ENCODE measurements around the gene PIGL. TPM values are rescaled to one million over a fixed set of nuclear protein-coding genes. Genes with fewer than 3 reads are reported as not detected.

The PIGL gene
- total RNA-seq (10 to 100 TPM; 36.4 to 81.9 (median 67.9) TPM), polyA plus RNA-seq (10 to 100 TPM; 14.5 to 22.3 (median 17.1) TPM)
- long read RNA-seq, donor 1, partial matches to known transcripts = 0 of 1 reads
- long read RNA-seq, donor 1, other reads (novel, unspliced or antisense) = 0 of 1 reads
- long read RNA-seq, donor 2, partial matches to known transcripts = 0 of 16 reads
- long read RNA-seq, donor 2, other reads (novel, unspliced or antisense) = 11 of 16 reads

DNA sequence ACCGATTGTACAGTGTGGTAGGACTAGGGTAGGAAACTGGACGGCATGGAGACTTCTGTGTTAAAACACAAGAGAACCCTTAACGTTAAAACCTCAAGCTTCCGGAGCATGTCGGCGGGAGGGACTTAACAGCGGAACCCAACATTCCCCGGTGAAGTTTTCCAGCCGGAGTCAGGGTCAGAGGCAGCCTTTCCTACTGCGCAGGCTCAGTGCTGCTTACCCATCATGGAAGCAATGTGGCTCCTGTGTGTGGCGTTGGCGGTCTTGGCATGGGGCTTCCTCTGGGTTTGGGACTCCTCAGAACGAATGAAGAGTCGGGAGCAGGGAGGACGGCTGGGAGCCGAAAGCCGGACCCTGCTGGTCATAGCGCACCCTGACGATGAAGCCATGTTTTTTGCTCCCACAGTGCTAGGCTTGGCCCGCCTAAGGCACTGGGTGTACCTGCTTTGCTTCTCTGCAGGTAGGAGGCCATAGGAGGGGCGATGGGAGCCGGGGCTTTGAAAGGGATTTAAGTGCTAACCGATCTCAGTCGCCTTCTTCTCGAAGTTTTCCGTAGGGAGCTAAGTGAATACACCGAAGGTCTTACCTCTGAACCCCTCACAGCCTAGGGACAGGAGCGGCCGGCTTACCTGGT lies at the start of gene PIGL:
Gene PIGL (plus strand): TSS at position 209 of the 634 bp plus-strand sequence. CDS start 17 bp downstream, at position 226.
- Histone ChIP-seq H3K4me3 (peak within 1 kb of the TSS; percentile 77 to 99 (median 94)), H3K9me3 (no peaks in the 10 kb centered on the region), H3K27ac (peak within 1 kb of the TSS; percentile 94 to 98 (median 96)), H3K4me1 (peaks cover 31 to 76% (median 59%) of the 10 kb centered on the region in 6 donors), H3K36me3 (peaks cover 0 to 9% (median 0%) of the 10 kb centered on the region in 6 donors), H3K27me3 (replicated peaks in 1 of 7) (no peaks in the 10 kb centered on the region)
- intact Hi-C loops (cut with DNase I; ENCODE audit: low total_unique reads) = no loop called here
- WGBS, 5 donors = 0 to 1% (median 1%) methylated on average over 20 to 29 of the region's 29 CpGs
- TF ChIP-seq POLR2A (IDR thresholded peaks at IDR 0.05) (no peak), POLR2AphosphoS5 (IDR thresholded peaks at IDR 0.05) (peak; percentile 78 to 89 (median 83))
- peak; percentile 93 for DNase-seq

DNA sequence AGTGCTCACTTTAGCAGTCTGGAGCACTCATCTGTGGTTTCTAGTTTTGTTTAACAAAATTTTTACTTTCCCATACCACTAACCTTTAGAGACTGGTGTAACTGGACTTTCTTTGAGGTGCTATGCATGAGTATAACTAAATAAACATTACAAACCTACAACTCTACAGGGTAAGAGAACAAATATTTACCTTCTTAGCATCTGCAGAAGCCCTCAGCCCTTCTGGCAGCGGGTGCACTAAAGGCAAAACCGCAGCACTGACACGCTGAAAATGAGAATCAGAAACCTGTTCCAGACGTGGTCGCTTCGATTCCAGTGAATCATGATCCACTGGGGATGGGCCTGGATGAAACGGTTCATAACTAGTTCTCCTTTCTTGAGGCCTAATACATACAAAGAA lies 45.4 kb upstream of the PIGL start:
- intact Hi-C loops (cut with DNase I; ENCODE audit: low total_unique reads) = no loop called here
- peaks cover 0 to 83% (median 32%) of the 10 kb centered on the region in 6 donors for H3K36me3 ChIP-seq
- no peak overlapping the region for H3K4me3 ChIP-seq
- H3K9me3 ChIP-seq = no peaks in the 10 kb centered on the region
- 93 to 95% (median 94%) methylated on average over 7 of the region's 7 CpGs for WGBS, 5 donors
- no peaks in the 10 kb centered on the region for H3K4me1 ChIP-seq
- no peaks in the 10 kb centered on the region for H3K27me3 ChIP-seq (replicated peaks in 1 of 7)
- no peak overlapping the region for H3K27ac ChIP-seq
- no peak for DNase-seq
- TF ChIP-seq, protein P1, sequence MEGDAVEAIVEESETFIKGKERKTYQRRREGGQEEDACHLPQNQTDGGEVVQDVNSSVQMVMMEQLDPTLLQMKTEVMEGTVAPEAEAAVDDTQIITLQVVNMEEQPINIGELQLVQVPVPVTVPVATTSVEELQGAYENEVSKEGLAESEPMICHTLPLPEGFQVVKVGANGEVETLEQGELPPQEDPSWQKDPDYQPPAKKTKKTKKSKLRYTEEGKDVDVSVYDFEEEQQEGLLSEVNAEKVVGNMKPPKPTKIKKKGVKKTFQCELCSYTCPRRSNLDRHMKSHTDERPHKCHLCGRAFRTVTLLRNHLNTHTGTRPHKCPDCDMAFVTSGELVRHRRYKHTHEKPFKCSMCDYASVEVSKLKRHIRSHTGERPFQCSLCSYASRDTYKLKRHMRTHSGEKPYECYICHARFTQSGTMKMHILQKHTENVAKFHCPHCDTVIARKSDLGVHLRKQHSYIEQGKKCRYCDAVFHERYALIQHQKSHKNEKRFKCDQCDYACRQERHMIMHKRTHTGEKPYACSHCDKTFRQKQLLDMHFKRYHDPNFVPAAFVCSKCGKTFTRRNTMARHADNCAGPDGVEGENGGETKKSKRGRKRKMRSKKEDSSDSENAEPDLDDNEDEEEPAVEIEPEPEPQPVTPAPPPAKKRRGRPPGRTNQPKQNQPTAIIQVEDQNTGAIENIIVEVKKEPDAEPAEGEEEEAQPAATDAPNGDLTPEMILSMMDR (IDR thresholded peaks at IDR 0.05 in 8 of 11, conservative IDR thresholded peaks at IDR 0.05 in 3 of 11) = no peak
- no peak for TF ChIP-seq POLR2A (IDR thresholded peaks at IDR 0.05)
- no peak for TF ChIP-seq POLR2AphosphoS5 (IDR thresholded peaks at IDR 0.05)

DNA sequence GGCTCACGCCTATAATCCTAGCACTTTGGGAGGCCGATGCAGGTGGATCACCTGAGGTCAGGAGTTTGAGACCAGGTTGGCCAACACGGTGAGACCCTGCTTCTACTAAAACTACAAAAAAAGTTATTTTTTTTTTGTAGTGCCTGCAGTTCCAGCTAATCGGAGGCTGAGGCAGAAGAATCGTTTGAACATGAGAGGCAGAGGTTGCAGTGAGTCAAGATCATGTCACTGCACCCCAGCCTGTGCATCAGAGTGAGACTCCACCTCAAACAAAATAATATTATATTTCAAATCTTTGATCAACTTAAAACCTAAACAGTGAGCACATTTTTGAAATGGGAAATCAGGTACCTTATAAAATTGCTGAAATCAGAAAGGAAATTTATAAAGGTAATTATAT lies 38.2 kb upstream of the PIGL start:
- peaks cover 0 to 6% (median 0%) of the 10 kb centered on the region in 6 donors for H3K4me1 ChIP-seq
- H3K9me3 ChIP-seq = no peaks in the 10 kb centered on the region

DNA sequence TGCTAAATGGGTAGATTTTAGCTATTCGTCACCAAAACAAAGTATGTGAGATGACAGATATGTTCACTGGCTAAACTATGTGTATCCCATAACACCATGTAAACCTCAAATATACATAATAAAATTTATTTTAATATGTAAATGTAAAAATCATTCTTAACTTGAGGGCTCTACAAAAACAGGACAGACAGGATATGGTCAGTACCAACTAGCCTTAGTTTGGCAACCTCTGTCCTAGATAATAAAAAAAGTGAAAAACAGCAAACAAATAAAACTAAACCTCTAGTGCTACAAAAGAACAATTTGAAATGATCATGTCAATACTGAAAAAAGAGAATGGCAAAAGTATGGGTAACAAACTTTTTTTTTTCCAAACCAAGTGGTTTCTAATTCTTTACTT lies 35.4 kb upstream of the PIGL start:
- intact Hi-C loops (cut with DNase I; ENCODE audit: low total_unique reads) = no loop called here
- no peak for DNase-seq
- peaks cover 0 to 9% (median 0%) of the 10 kb centered on the region in 6 donors for H3K4me1 ChIP-seq
- H3K4me3 ChIP-seq = no peak overlapping the region
- H3K27me3 ChIP-seq (replicated peaks in 1 of 7) = no peaks in the 10 kb centered on the region
- no peak overlapping the region for H3K27ac ChIP-seq
- peaks cover 0 to 49% (median 17%) of the 10 kb centered on the region in 6 donors for H3K36me3 ChIP-seq
- TF ChIP-seq POLR2AphosphoS5 (IDR thresholded peaks at IDR 0.05) (no peak), POLR2A (IDR thresholded peaks at IDR 0.05) (no peak)
- TF ChIP-seq, protein P1 (IDR thresholded peaks at IDR 0.05 in 8 of 11, conservative IDR thresholded peaks at IDR 0.05 in 3 of 11) = no peak
- 94 to 100% (median 100%) methylated on average over 1 of the region's 1 CpG for WGBS, 5 donors
- H3K9me3 ChIP-seq = no peaks in the 10 kb centered on the region

More for the DNA sequence above, 38.2 kb upstream of the PIGL start:
- TF ChIP-seq POLR2AphosphoS5 (IDR thresholded peaks at IDR 0.05) = no peak
- TF ChIP-seq POLR2A (IDR thresholded peaks at IDR 0.05) = no peak
- TF ChIP-seq, protein P1 (IDR thresholded peaks at IDR 0.05 in 8 of 11, conservative IDR thresholded peaks at IDR 0.05 in 3 of 11) = no peak
- no peak overlapping the region for H3K4me3 ChIP-seq
- peaks cover 0 to 42% (median 0%) of the 10 kb centered on the region in 6 donors for H3K36me3 ChIP-seq
- H3K27ac ChIP-seq = no peak overlapping the region
- H3K27me3 ChIP-seq (replicated peaks in 1 of 7) = no peaks in the 10 kb centered on the region
- WGBS, 5 donors = 93 to 97% (median 96%) methylated on average over 5 of the region's 5 CpGs
- DNase-seq = no peak
- intact Hi-C loops (cut with DNase I; ENCODE audit: low total_unique reads) = no loop called here

All from spleen (tissue), 13 donors.